H1 (cell line): ENCODE results near the gene RSPO3. TPM values are rescaled to one million over a fixed set of nuclear protein-coding genes. Genes with fewer than 3 reads are reported as not detected.

ENCODE experiments used
- CTCF ChIA-PET: fragments of 300-600 bp; sonication (Branson Sonifier 250); formaldehyde crosslinking; loops from one replicate; lab custom pipeline; 2021; ENCODE audit not compliant: partially characterized antibody; lab: Charles Lee
- POLR2A ChIA-PET: fragments of 300-600 bp; sonication (Branson Sonifier 250); formaldehyde crosslinking; loops from one replicate; lab custom pipeline; 2021; ENCODE audit warnings: inconsistent platforms; ENCODE audit not compliant: partially characterized antibody; lab: Charles Lee
- DNase-seq, 2 experiments: peaks; one replicate each; pipeline versions ENCODE4 v3.0.0 to v3.0.0-alpha.2; 2010 to 2022; ENCODE audit warnings: low spot score in 2 of 2, low read depth in 1 of 2, mixed read lengths in 1 of 2
- FAIRE-seq: peaks from 2 replicates; lab custom pipeline; 2011; peaks lifted over from hg19 to GRCh38; lab: Jason Lieb, UNC
- H2AFZ ChIP-seq: 2 replicates; pipeline ENCODE4 v1.8.1; 2012; ENCODE audit warnings: low read length, inconsistent platforms
- H2AK5ac ChIP-seq: 2 replicates; pipeline ENCODE4 v1.6.1; 2013; ENCODE audit warnings: low read depth, low read length
- H2BK120ac ChIP-seq: replicated peaks from 2 replicates; pipeline ENCODE3; 2013; ENCODE audit warnings: low read depth, low read length, inconsistent platforms
- H2BK12ac ChIP-seq: 2 replicates; pipeline ENCODE4 v1.6.1; 2013; ENCODE audit warnings: low read depth, low read length
- H2BK15ac ChIP-seq: 2 replicates; pipeline ENCODE4 v1.6.1; 2013; ENCODE audit warnings: low read length
- H2BK20ac ChIP-seq: 2 replicates; pipeline ENCODE4 v1.6.1; 2013; ENCODE audit warnings: low read length
- H2BK5ac ChIP-seq: 2 replicates; pipeline ENCODE4 v1.6.1; 2013; ENCODE audit warnings: low read depth, low read length
- H3K14ac ChIP-seq: 2 replicates; pipeline ENCODE4 v1.6.1; 2013; ENCODE audit warnings: inconsistent platforms; ENCODE audit not compliant: insufficient read length
- H3K18ac ChIP-seq: 2 replicates; pipeline ENCODE4 v1.6.1; 2013; ENCODE audit warnings: low read length; ENCODE audit errors: extremely low read depth
- H3K23ac ChIP-seq: 2 replicates; pipeline ENCODE4 v1.6.1; 2013; ENCODE audit warnings: inconsistent platforms; ENCODE audit not compliant: insufficient read length
- H3K23me2 ChIP-seq: 2 replicates; pipeline ENCODE4 v1.6.1; 2013; ENCODE audit warnings: low read depth, low read length
- H3K27ac ChIP-seq: 2 replicates; pipeline ENCODE4 v1.6.1; 2011; ENCODE audit warnings: low read depth, low read length, inconsistent platforms
- H3K27me3 ChIP-seq, 4 experiments: replicated peaks in 1 of 4; 1 replicate in 1 of 4; 2 replicates in 3 of 4; pipeline versions ENCODE4 v1.6.1 to v1.8.1; 2011 to 2013; ENCODE audit warnings: low read length in 3 of 4, mild to moderate bottlenecking in 3 of 4, inconsistent platforms in 2 of 4, mixed read lengths in 2 of 4, moderate library complexity in 1 of 4; ENCODE audit not compliant: control insufficient read depth in 3 of 4, insufficient read depth in 3 of 4; ENCODE audit errors: extremely low read depth in 1 of 4
- H3K36me3 ChIP-seq, 4 experiments: 2 replicates each; pipeline versions ENCODE4 v1.6.1 to v1.8.1; 2011 to 2013; ENCODE audit warnings: mild to moderate bottlenecking in 4 of 4, low read length in 3 of 4, moderate library complexity in 2 of 4, control low read depth in 1 of 4, inconsistent platforms in 1 of 4; ENCODE audit not compliant: insufficient read depth in 4 of 4, control insufficient read depth in 2 of 4
- H3K4ac ChIP-seq: replicated peaks from 2 replicates; pipeline ENCODE3; 2013; ENCODE audit warnings: low read length, low read depth, mixed read lengths, inconsistent platforms; ENCODE audit not compliant: insufficient read length
- H3K4me1 ChIP-seq, 4 experiments: replicated peaks in 1 of 4; 1 replicate in 1 of 4; 2 replicates in 3 of 4; pipeline versions ENCODE4 v1.6.1 to v1.8.1; 2011 to 2013; ENCODE audit warnings: low read length in 3 of 4, inconsistent platforms in 2 of 4, mixed read lengths in 1 of 4; ENCODE audit not compliant: insufficient read depth in 4 of 4, control insufficient read depth in 3 of 4
- H3K4me2 ChIP-seq, 2 experiments: 2 replicates each; pipeline versions ENCODE4 v1.6.1 to v1.8.1; 2011 to 2013; ENCODE audit warnings: low read depth in 2 of 2, low read length in 2 of 2, control low read depth in 1 of 2, inconsistent platforms in 1 of 2, mild to moderate bottlenecking in 1 of 2; ENCODE audit not compliant: insufficient read depth in 1 of 2
- H3K4me3 ChIP-seq, 4 experiments: fragments of 200-600, 300-600 bp in 1 of 4; sonication (generic), shearing (Covaris generic), sonication (Bioruptor Twin) in 1 of 4; 2 replicates each; pipeline versions ENCODE4 v1.5.1 to v1.8.1; 2011 to 2016; ENCODE audit warnings: low read length in 4 of 4, low read depth in 3 of 4, control low read depth in 2 of 4, inconsistent platforms in 2 of 4, mild to moderate bottlenecking in 2 of 4, mixed read lengths in 1 of 4, moderate library complexity in 1 of 4; ENCODE audit not compliant: insufficient read depth in 2 of 4; ENCODE audit errors: extremely low read depth in 1 of 4
- H3K56ac ChIP-seq: replicated peaks from 2 replicates; pipeline ENCODE3; 2013; ENCODE audit warnings: low read depth, mild to moderate bottlenecking, mixed read lengths, low read length, inconsistent platforms; ENCODE audit not compliant: insufficient read length
- H3K79me1 ChIP-seq: 2 replicates; pipeline ENCODE4 v1.6.1; 2013; ENCODE audit warnings: low read depth, low read length, control low read depth
- H3K79me2 ChIP-seq, 2 experiments: 2 replicates each; pipeline versions ENCODE4 v1.6.1 to v1.8.1; 2012 to 2013; ENCODE audit warnings: low read length in 2 of 2, mild to moderate bottlenecking in 2 of 2, inconsistent platforms in 1 of 2; ENCODE audit not compliant: insufficient read depth in 2 of 2, control insufficient read depth in 1 of 2
- H3K9ac ChIP-seq, 4 experiments: replicated peaks in 1 of 4; 1 replicate in 1 of 4; 2 replicates in 3 of 4; pipeline versions ENCODE4 v1.6.1 to v1.8.1; 2011 to 2013; ENCODE audit warnings: low read depth in 3 of 4, low read length in 3 of 4, control low read depth in 2 of 4, mild to moderate bottlenecking in 2 of 4, moderate library complexity in 2 of 4, inconsistent platforms in 1 of 4; ENCODE audit errors: extremely low read depth in 1 of 4
- H3K9me3 ChIP-seq, 2 experiments: 2 replicates each; pipeline versions ENCODE4 v1.6.1 to v1.8.1; 2012 to 2013; ENCODE audit warnings: mild to moderate bottlenecking in 2 of 2, moderate library complexity in 2 of 2, control low read depth in 1 of 2, inconsistent platforms in 1 of 2, low read depth in 1 of 2, low read length in 1 of 2, mixed read lengths in 1 of 2; ENCODE audit not compliant: insufficient read depth in 2 of 2
- H4K20me1 ChIP-seq, 2 experiments: replicated peaks in 1 of 2; 2 replicates each; pipeline versions ENCODE3 to v1.8.1; 2011 to 2013; ENCODE audit warnings: inconsistent platforms in 2 of 2, low read length in 2 of 2, mild to moderate bottlenecking in 1 of 2; ENCODE audit not compliant: insufficient read depth in 2 of 2, control insufficient read depth in 1 of 2
- H4K5ac ChIP-seq: 2 replicates; pipeline ENCODE4 v1.6.1; 2013; ENCODE audit warnings: low read length, low read depth, mixed read lengths, inconsistent platforms; ENCODE audit not compliant: insufficient read length
- H4K8ac ChIP-seq: 2 replicates; pipeline ENCODE4 v1.8.0; 2013; ENCODE audit warnings: mild to moderate bottlenecking, moderate library complexity, low read length, inconsistent platforms; ENCODE audit not compliant: insufficient read depth; ENCODE audit errors: extremely low read depth
- H4K91ac ChIP-seq: replicated peaks from 2 replicates; pipeline ENCODE3; 2013; ENCODE audit warnings: low read length, mixed read lengths, inconsistent platforms; ENCODE audit not compliant: insufficient read length
- CBX5 ChIP-seq: fragments of 300-800, 300-1000 bp; sonication (generic); IDR thresholded peaks from 2 replicates; pipeline ENCODE4 v1.7.1; 2016; ENCODE audit warnings: antibody characterized with exemption, low read length, low read depth
- CBX8 ChIP-seq: fragments of 300-800, 300-1000 bp; sonication (generic); IDR thresholded peaks from 2 replicates; pipeline ENCODE4 v1.7.1; 2016; ENCODE audit warnings: low read depth, low read length, borderline replicate concordance
- JUN ChIP-seq: IDR thresholded peaks from 2 replicates; pipeline ENCODE4 v1.6.1; 2011; ENCODE audit warnings: low read depth, mild to moderate bottlenecking, improper control_type of control experiment, low read length
- MAFK ChIP-seq: IDR thresholded peaks from 2 replicates; pipeline ENCODE4 v1.6.1; 2012; ENCODE audit warnings: low read depth, mild to moderate bottlenecking, improper control_type of control experiment, low read length
- SP1 ChIP-seq: IDR thresholded peaks from 2 replicates; pipeline ENCODE4 v1.6.1; 2011; ENCODE audit warnings: low read depth, low read length
- TAF7 ChIP-seq: optimal IDR thresholded peaks from 2 replicates; pipeline ENCODE3; 2011; ENCODE audit warnings: low read depth, mild to moderate bottlenecking, inconsistent platforms, low read length, moderate library complexity, borderline replicate concordance
- WGBS, 2 experiments: shearing (Covaris generic) in 1 of 2; methylation state at CpG; one replicate each; pipeline versions ENCODE4 v1.1.6 to v1.1.7; 2013 to 2015; ENCODE audit warnings: low lambda C conversion rate in 2 of 2, mixed read lengths in 2 of 2, inconsistent platforms in 1 of 2, low coverage in 1 of 2, missing lambda C conversion rate in 1 of 2; ENCODE audit not compliant: insufficient replicate concordance in 2 of 2, insufficient coverage in 1 of 2, insufficient read length in 1 of 2; ENCODE audit errors: extremely low coverage in 1 of 2, missing lambda C conversion rate in 1 of 2; 5-methylcytosine and 5-hydroxymethylcytosine counted together
- polyA plus RNA-seq, 7 experiments: library from polyadenylated mRNA; depleted of rRNA in 3 of 7; stranded (reverse) in 5 of 7; unstranded in 2 of 7; fragments of >200 nt in 5 of 7; fragments of 200-250 nt in 2 of 7; gene quantifications; 1 replicate in 5 of 7; 2 replicates in 1 of 7; 4 replicates in 1 of 7; pipeline versions ENCODE4 v1.2.1 to v1.2.3, GENCODE V29; 2011 to 2013; ENCODE audit warnings: missing spikeins in 2 of 7, mixed read lengths in 2 of 7
- total RNA-seq: library from RNA; stranded (reverse); fragmentation: NEBNext Ultra II Directional; extraction: Animal tissue kit (Norgen Biotek cat#: 25700); gene quantifications from 2 replicates; pipeline ENCODE4 v1.2.1, GENCODE V29; 2021
- TF ChIP-seq, protein P1 (sequence below): IDR thresholded peaks from 2 replicates; pipeline ENCODE4 v1.6.1; 2012; ENCODE audit warnings: inconsistent platforms

Gene RSPO3
- total and polyA plus RNA-seq, 2 of the 8 experiments (the other 6 are each of a cell fraction or from before 2014, with no cell fraction given): not detected

DNA sequence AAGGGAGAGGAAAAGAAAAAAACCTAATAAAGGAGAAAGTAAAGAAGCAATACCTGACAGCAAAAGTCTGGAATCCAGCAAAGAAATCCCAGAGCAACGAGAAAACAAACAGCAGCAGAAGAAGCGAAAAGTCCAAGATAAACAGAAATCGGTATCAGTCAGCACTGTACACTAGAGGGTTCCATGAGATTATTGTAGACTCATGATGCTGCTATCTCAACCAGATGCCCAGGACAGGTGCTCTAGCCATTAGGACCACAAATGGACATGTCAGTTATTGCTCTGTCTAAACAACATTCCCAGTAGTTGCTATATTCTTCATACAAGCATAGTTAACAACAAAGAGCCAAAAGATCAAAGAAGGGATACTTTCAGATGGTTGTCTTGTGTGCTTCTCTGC lies 77.4 kb downstream of the RSPO3 start:
- WGBS, 2 experiments: 93% methylated on average over 3 of the region's 3 CpGs; no CpG with 5 or more reads in 1 of the 2 experiments
- H2AFZ ChIP-seq: no peak overlapping the region
- H3K4me3 ChIP-seq: no peak overlapping the region
- no peak overlapping the region for H2AK5ac ChIP-seq
- no peak overlapping the region for H3K56ac ChIP-seq
- H4K5ac ChIP-seq: no peak overlapping the region
- H2BK5ac ChIP-seq: no peak overlapping the region
- H2BK12ac ChIP-seq: no peak overlapping the region
- H3K9me3 ChIP-seq: no peaks in the 10 kb centered on the region
- H3K36me3 ChIP-seq: no peaks in the 10 kb centered on the region
- H2BK15ac ChIP-seq: no peak overlapping the region
- H3K4me1 ChIP-seq: no peaks in the 10 kb centered on the region
- no peak overlapping the region for H3K9ac ChIP-seq
- H3K14ac ChIP-seq: no peak overlapping the region
- H3K79me2 ChIP-seq: no peaks in the 10 kb centered on the region
- H2BK120ac ChIP-seq: no peak overlapping the region
- no peak overlapping the region for H3K18ac ChIP-seq
- H3K23ac ChIP-seq: no peak overlapping the region
- no peaks in the 10 kb centered on the region for H4K20me1 ChIP-seq
- CTCF ChIA-PET: no interaction called here
- no peaks in the 10 kb centered on the region for H3K23me2 ChIP-seq
- no peak overlapping the region for H3K4me2 ChIP-seq
- no peak overlapping the region for H4K91ac ChIP-seq
- POLR2A ChIA-PET: no interaction called here
- H2BK20ac ChIP-seq: no peak overlapping the region
- no peaks in the 10 kb centered on the region for H3K27me3 ChIP-seq
- DNase-seq (no peak), FAIRE-seq (no peak)
- no peak overlapping the region for H3K4ac ChIP-seq
- H4K8ac ChIP-seq: no peak overlapping the region
- no peak overlapping the region for H3K27ac ChIP-seq
- H3K79me1 ChIP-seq: no peaks in the 10 kb centered on the region
- TF ChIP-seq SP1: no peak
- no peak for TF ChIP-seq CBX8
- TF ChIP-seq CBX5: no peak
- TF ChIP-seq MAFK: no peak
- TF ChIP-seq TAF7: no peak
- TF ChIP-seq, protein P1, sequence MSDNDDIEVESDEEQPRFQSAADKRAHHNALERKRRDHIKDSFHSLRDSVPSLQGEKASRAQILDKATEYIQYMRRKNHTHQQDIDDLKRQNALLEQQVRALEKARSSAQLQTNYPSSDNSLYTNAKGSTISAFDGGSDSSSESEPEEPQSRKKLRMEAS: no peak
- no peak for TF ChIP-seq JUN
